Psoas muscle (tissue), 8 donors: ENCODE measurements around the gene VPS25. TPM values are rescaled to one million over a fixed set of nuclear protein-coding genes. Genes with fewer than 3 reads are reported as not detected.
A peak's percentile ranks its signal among the peaks of the same experiment; 100 is the strongest.

Source experiments
- ATAC-seq, 4 donors: fragments of 200-7000 bp; cut with Tn5 transposase; one replicate each; pipeline ENCODE4 v1.9.1; 2020; ENCODE audit warnings: moderate library complexity in 3 of 4, mild to moderate bottlenecking in 2 of 4
- DNase-seq, 2 donors: peaks; one replicate each; pipeline ENCODE4 v3.0.0-alpha.2; 2020
- H3K27ac ChIP-seq: fragments of 200-600 bp; one replicate; pipeline ENCODE4 v1.8.0; 2022
- H3K27me3 ChIP-seq, 3 donors: fragments of 200-600 bp in 1 of 3; one replicate each; pipeline versions ENCODE4 v1.6.1 to v1.8.0; 2013 to 2022; ENCODE audit warnings: low read length in 2 of 3, mild to moderate bottlenecking in 2 of 3, moderate library complexity in 1 of 3; ENCODE audit not compliant: insufficient read depth in 3 of 3
- H3K36me3 ChIP-seq, 2 donors: fragments of 200-600 bp in 1 of 2; one replicate each; pipeline versions ENCODE4 v1.6.1 to v1.8.0; 2013 to 2022; ENCODE audit warnings: low read depth in 1 of 2, mild to moderate bottlenecking in 1 of 2, moderate library complexity in 1 of 2; ENCODE audit not compliant: insufficient read depth in 1 of 2
- H3K4me1 ChIP-seq: fragments of 200-600 bp; one replicate; pipeline ENCODE4 v1.8.0; 2022
- H3K4me3 ChIP-seq: fragments of 200-600 bp; one replicate; pipeline ENCODE4 v1.8.0; 2022; ENCODE audit warnings: mild to moderate bottlenecking
- H3K9me3 ChIP-seq: fragments of 200-600 bp; one replicate; pipeline ENCODE4 v1.8.0; 2022
- CTCF ChIP-seq: fragments of 200-600 bp; IDR thresholded peaks from one replicate; pipeline ENCODE4 v1.8.0; 2022; ENCODE audit warnings: antibody characterized with exemption
- WGBS, 3 donors: extraction: QIAGEN DNeasy Blood & Tissue Kit; methylation state at CpG; one replicate each; pipeline versions ENCODE4 v1.1.6 to v1.1.7; 2013; 5-methylcytosine and 5-hydroxymethylcytosine counted together
- intact Hi-C, 2 donors: fragments of 100-400 bp; cut with DNase I; formaldehyde crosslinking; loops; one replicate each; pipeline versions ENCODE4 v1.11.0 to v1.14.2; 2022
- polyA plus RNA-seq, 3 donors: library from polyadenylated mRNA; stranded (reverse); fragments of 200-250 nt; gene quantifications; one replicate each; pipeline ENCODE4 v1.2.3, GENCODE V29; 2013
- total RNA-seq, 4 donors: library from RNA; stranded (reverse); fragmentation: NEBNext Ultra II Directional in 2 of 4; extraction: Animal tissue kit (Norgen Biotek cat#: 25700) in 2 of 4; gene quantifications; one replicate each; pipeline versions ENCODE4 v1.2.1 to v1.2.4, GENCODE V29; 2021 to 2023
- donor health status: healthy with polysubstance abuse.
- donor health status: DM: no; HTN: no; CAD: no; lungs with moderate emphysema.
- donor health status: Bipolar disorder and iron deficiency.
- donor health status: healthy.
- donor health status: DM: yes; HTN: yes; CAD: no.
- donor health status: DM: no; HTN: no; CAD: no.
- donor health status: DM: no; HTN: no; CAD: no.
- donor health status: DM: yes; HTN: yes; CAD: no.

VPS25 gene
- total and polyA plus RNA-seq, 7 donors = 38.6 to 73.3 (median 45.2) TPM

- H3K9me3 ChIP-seq = no peaks in the 10 kb centered on the region
- intact Hi-C loops = no loop called here
- peaks cover 15% of the 10 kb centered on the region for H3K4me1 ChIP-seq
- no peak for TF ChIP-seq CTCF
- peaks cover 6 to 55% of the 10 kb centered on the region in 2 donors for H3K36me3 ChIP-seq
- ATAC-seq (no peak), DNase-seq (no peak)
- no peak overlapping the region for H3K4me3 ChIP-seq
- H3K27ac ChIP-seq = no peak overlapping the region
- H3K27me3 ChIP-seq = peaks cover 0 to 6% (median 0%) of the 10 kb centered on the region in 3 donors
- WGBS, 3 donors = 54 to 62% (median 58%) methylated on average over 3 of the region's 3 CpGs
Measured at GRCh38 chr17:42775534-42776098, 2.4 kb downstream of the VPS25 start.

DNA sequence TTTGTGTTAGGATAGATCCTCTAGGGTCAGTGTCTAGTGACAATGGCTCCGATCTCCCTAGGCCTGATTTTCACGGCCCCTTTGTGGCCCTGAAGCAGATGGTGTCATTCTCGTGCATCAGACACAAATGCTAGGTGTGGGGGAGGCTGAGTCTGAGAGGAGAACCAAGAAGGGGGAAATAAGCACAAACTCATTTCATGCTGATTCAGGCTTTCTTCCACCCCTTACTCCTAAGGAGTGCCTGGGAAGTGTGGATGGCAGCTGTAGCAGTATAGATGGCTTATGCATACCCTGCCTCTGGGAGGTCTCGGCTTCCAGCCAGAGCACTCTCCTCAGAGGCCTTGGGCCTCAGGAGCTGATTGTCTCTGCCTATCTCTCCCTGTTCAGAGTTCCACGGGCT, 5.3 kb downstream of the VPS25 start:
- TF ChIP-seq CTCF = no peak
- Histone ChIP-seq H3K27me3 (peaks cover 0 to 35% (median 13%) of the 10 kb centered on the region in 3 donors), H3K27ac (no peak overlapping the region), H3K9me3 (no peaks in the 10 kb centered on the region), H3K36me3 (peaks cover 6 to 55% of the 10 kb centered on the region in 2 donors), H3K4me1 (peaks cover 11% of the 10 kb centered on the region), H3K4me3 (no peak overlapping the region)
- no peak for ATAC-seq
- DNase-seq = no peak
- intact Hi-C loops = no loop called here
- 80 to 87% (median 86%) methylated on average over 5 of the region's 5 CpGs for WGBS, 3 donors

- TF ChIP-seq CTCF = no peak
- H3K4me1 ChIP-seq = peaks cover 3% of the 10 kb centered on the region
- H3K27ac ChIP-seq = no peak overlapping the region
- peaks cover 0 to 44% (median 17%) of the 10 kb centered on the region in 3 donors for H3K27me3 ChIP-seq
- intact Hi-C loops = no loop called here
- H3K4me3 ChIP-seq = no peak overlapping the region
- 59 to 72% (median 69%) methylated on average over 3 of the region's 3 CpGs for WGBS, 3 donors
- DNase-seq = no peak
- H3K36me3 ChIP-seq = peaks cover 6 to 54% of the 10 kb centered on the region in 2 donors
- H3K9me3 ChIP-seq = no peaks in the 10 kb centered on the region
- peak in 1 of 4 donors; percentile 5 for ATAC-seq
Measured at GRCh38 chr17:42779304-42779935, 6.2 kb downstream of the VPS25 start.

GRCh38 chr17:42779936-42780850, 6.9 kb downstream of the VPS25 start, which contains the start of gene WNK4:
TSS of gene WNK4 (plus strand) at chr17:42780610. CDS start at chr17:42780699, 89 bp downstream.
- no peak within 1 kb of the TSS for H3K27ac ChIP-seq

More at GRCh38 chr17:42779936-42780850, 6.9 kb downstream of the VPS25 start, which contains the start of gene WNK4:
- intact Hi-C loops = no loop called here
- WGBS, 3 donors = 3 to 7% (median 5%) methylated on average over 33 to 65 of the region's 65 CpGs
- no peaks in the 10 kb centered on the region for H3K9me3 ChIP-seq
- peak within 1 kb of the TSS; percentile 50 for H3K4me3 ChIP-seq
- DNase-seq (no peak), ATAC-seq (peak in 3 of 4 donors; percentile 28 to 39 (median 32))
- H3K4me1 ChIP-seq = no peaks in the 10 kb centered on the region
- H3K27me3 ChIP-seq = peaks cover 0 to 50% (median 17%) of the 10 kb centered on the region in 3 donors
- no peak for TF ChIP-seq CTCF
- H3K36me3 ChIP-seq = peaks cover 6 to 46% of the 10 kb centered on the region in 2 donors
